Fibroblast of villous mesenchyme (primary cell): ENCODE measurements around the gene LACTBL1. TPM values are rescaled to one million over a fixed set of nuclear protein-coding genes. Genes with fewer than 3 reads are reported as not detected.
A peak's percentile ranks its signal among the peaks of the same experiment; 100 is the strongest.
"Not testable (repeated sequence)": the region's sequence is repeated elsewhere in the genome, so short reads cannot be mapped to it uniquely, and the experiment has no call there.

Source experiments
- DNase-seq: peaks from one replicate; pipeline ENCODE4 v3.0.0-alpha.2; 2010; ENCODE audit warnings: low read depth
- H3K4me3 ChIP-seq: 2 replicates; pipeline ENCODE4 v1.5.1; 2011; ENCODE audit warnings: low read depth, mild to moderate bottlenecking, low read length
- CTCF ChIP-seq: IDR thresholded peaks from 2 replicates; pipeline ENCODE4 v1.5.1; 2012; ENCODE audit warnings: low read depth, mild to moderate bottlenecking, low read length; ENCODE audit not compliant: insufficient read depth
- total RNA-seq: library from RNA; depleted of rRNA; stranded (reverse); fragments of >200 nt; gene quantifications from 2 replicates; pipeline ENCODE4 v1.2.3, GENCODE V29; 2012

The LACTBL1 gene
- total RNA-seq, 1 donor, result not detected

DNA sequence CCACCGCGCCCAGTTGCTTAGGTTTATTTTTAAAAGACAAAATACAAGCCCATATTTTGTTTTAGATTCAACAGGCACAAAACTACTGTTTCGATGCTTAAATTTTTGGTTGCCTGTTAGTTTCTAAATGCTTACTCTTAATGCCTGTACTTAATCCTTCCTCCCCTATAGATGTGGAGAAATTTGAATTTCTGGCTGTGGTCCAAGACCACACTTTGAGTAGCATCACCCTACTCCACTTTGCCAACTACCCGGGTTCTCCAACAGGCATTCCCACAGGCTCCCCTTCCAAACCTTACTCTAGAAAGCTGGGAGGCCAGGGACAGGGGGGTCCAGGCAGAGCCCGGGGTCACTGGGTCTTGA lies 20.0 kb downstream of the LACTBL1 start:
- H3K4me3 ChIP-seq, result no peak overlapping the region
- no peak for TF ChIP-seq CTCF
- DNase-seq, result no peak

DNA sequence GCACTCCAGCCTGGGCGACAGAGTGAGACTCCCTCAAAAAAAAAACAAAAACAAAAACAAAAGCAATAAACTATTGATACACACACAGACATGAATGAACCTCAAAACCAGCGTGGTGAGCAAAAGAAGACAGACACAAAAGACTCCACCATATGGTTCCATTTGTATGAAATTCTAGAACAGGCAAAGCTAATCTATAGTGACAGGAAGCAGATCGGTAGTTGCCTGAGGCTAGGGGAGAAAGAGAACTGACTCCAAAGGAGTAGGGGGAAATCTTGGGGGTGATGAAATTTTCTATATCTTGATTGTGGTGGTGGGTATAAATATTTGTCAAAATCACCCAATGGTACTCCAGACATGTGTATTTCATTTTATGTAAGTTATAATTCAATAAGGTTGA lies 20.9 kb downstream of the LACTBL1 start:
- no peak overlapping the region for H3K4me3 ChIP-seq
- DNase-seq, result no peak
- TF ChIP-seq CTCF, result no peak

GRCh38 chr1:22949822-22950331 lies 22.8 kb downstream of the LACTBL1 start:
- peak; percentile 42 for DNase-seq
- no peak overlapping the region for H3K4me3 ChIP-seq
- TF ChIP-seq CTCF, result no peak

DNA sequence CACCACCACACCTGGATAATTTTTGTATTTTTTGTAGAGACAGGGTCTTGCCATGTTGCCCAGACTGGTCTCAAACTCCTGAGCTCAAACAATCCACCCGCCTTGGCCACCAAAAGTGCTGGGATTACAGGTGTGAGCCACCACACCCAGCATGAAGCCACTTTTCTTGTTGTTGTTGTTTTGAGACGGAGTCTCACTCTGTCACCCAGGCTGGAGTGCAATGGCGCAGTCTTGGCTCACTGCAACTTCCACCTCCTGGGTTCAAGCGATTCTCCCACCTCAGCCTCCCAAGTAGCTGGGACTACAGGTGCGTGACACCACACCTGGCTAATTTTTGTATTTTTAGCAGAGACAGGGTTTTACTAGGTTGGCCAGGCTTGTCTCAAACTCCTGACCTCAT lies 27.5 kb downstream of the LACTBL1 start:
- H3K4me3 ChIP-seq, DNase-seq: not testable (repeated sequence)

- TF ChIP-seq CTCF, result no peak
- no peak overlapping the region for H3K4me3 ChIP-seq
- DNase-seq, result no peak
Observed at GRCh38 chr1:22944346-22945055, 28.2 kb downstream of the LACTBL1 start.

- TF ChIP-seq CTCF, result no peak
- DNase-seq, result no peak
- no peak overlapping the region for H3K4me3 ChIP-seq
Observed at GRCh38 chr1:22941257-22941656, 31.4 kb downstream of the LACTBL1 start.

DNA sequence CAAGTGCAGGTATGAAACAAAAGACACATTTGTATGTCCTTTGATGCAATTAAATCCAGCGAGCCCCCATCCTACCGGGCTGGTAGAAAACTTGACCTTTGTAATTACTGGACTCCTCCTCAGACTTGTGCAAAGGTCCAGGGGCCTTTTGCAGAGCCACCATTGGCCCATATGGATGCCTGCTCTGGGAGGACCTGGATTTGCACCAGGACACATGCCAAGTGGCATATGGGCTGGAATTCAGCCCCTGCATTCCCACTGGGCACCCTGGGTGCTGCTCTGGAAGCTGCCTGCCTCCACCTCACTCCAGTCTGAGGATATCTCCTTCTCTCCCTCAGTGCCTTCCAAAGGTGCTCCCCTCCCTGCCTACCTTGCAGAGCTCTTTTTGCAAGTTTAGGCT lies 36.0 kb downstream of the LACTBL1 start:
- DNase-seq, result no peak
- no peak for TF ChIP-seq CTCF
- no peak overlapping the region for H3K4me3 ChIP-seq
